GM19328 (cell line): ENCODE measurements around the gene TXLNA.

Experiments
- ATAC-seq: cut with Tn5 transposase; IDR thresholded peaks from one replicate; pipeline ENCODE4 v1.9.1; 2021; ENCODE audit warnings: mild to moderate bottlenecking, moderate library complexity; ENCODE audit not compliant: unreplicated experiment

The TXLNA gene

DNA sequence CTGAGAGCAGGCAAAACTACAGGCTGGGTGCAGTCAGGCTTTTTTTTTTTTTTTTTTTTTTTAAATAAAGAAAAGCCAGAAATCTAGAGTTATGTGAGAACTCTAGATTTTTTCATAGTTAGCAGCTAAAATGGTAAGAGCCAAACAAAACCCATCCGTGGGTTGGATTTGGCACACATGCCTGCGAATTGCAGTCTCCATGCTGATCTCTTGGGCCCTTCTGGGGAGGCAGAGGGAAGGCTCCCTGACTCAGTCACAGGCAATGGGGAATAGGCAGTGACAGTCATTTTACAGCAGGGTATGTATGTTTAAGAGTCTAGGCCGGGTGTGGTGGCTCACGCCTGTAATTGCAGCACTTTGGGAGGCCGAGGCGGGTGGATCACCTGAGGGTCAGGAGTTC is 2.6 kb downstream of the TXLNA start:
- ATAC-seq: no peak

DNA sequence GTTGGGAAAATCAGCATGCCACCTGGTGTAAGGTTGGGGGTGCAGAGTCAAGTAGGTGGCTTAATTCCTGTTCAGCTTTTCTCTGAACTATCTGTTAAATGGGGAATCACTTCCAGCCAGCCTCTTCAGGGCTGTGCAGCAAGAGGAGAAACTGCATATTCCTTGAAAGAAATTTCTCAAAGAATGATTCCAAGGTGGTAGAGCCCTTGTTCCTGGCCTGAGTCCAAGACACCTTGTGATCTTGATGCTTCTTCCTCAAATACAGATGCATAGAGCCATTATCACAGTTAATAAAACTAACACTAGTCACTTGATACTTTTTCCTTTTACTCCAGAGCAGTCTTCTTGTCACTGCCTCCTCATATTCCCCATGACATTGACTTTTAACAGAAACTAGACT is 5.2 kb downstream of the TXLNA start:
- no peak for ATAC-seq

DNA sequence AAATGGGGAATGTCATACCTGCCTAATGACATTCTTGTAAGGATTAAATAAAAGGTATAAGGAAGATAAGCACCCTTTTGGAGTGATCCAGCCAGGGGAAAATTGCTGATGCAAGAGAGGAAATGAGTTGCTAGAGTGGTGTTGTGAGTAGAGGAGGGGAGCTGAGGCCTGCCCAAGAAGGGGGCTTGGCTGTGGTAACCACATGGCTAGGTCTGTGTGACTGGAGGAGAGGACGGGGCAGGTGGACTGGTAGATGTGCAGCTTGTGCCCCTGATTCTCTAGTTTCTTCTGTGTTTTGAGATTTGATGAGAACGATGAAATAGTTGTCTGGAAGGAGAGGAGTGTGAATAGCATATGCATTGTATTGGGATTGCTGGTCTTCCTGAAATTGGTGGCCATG is 6.6 kb downstream of the TXLNA start:
- ATAC-seq: no peak

GRCh38 chr1:32186491-32186890 is 7.0 kb downstream of the TXLNA start:
- no peak for ATAC-seq

DNA sequence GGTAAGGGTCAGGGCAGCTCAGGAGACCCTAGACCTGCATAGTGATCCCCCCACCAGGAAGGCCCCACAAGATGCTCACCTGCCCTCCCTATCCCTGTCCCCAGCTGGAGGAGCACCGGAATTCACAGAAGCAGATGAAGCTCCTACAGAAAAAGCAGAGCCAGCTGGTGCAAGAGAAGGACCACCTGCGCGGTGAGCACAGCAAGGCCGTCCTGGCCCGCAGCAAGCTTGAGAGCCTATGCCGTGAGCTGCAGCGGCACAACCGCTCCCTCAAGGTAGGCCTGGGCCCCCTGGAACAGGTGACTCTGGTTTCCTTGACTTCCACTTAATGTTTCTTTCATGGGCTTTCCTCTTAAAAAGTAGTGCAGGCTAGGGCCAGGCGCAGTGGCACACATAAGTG is 8.4 kb downstream of the TXLNA start:
- no peak for ATAC-seq

DNA sequence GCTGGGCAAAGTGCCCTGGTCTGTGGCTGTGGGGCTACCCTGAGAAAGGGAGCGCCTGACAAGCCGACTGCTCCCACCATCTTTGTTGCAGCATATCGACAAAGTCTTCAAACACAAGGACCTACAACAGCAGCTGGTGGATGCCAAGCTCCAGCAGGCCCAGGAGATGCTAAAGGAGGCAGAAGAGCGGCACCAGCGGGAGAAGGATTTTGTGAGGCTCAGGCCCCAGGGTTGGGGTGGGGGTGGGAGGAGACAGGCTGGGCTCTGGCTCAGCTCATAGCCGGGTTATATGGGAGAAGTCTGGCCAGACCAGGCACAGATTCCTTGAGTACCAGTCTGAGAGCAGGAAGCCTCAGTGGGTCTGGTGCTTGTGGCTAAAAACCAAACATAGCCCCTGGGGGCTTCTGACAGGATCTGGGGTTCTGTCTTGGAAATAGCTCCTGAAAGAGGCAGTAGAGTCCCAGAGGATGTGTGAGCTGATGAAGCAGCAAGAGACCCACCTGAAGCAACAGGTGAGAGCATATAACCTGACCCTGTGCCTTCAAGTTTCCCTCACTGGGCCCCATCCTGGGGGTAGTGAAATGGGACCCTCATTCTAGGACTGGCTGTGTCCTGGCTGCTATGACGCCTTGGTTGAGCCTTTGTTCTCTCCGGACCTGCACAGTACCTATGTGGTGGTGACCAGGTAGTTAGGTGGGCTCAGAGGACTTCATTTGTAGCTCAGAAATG is 12.9 kb downstream of the TXLNA start:
- ATAC-seq: no peak

DNA sequence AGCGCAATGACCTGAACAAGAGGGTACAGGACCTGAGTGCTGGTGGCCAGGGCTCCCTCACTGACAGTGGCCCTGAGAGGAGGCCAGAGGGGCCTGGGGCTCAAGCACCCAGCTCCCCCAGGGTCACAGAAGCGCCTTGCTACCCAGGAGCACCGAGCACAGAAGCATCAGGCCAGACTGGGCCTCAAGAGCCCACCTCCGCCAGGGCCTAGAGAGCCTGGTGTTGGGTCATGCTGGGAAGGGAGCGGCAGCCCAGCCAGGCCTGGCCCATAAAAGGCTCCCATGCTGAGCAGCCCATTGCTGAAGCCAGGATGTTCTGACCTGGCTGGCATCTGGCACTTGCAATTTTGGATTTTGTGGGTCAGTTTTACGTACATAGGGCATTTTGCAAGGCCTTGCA is 15.5 kb downstream of the TXLNA start:
- ATAC-seq: no peak

DNA sequence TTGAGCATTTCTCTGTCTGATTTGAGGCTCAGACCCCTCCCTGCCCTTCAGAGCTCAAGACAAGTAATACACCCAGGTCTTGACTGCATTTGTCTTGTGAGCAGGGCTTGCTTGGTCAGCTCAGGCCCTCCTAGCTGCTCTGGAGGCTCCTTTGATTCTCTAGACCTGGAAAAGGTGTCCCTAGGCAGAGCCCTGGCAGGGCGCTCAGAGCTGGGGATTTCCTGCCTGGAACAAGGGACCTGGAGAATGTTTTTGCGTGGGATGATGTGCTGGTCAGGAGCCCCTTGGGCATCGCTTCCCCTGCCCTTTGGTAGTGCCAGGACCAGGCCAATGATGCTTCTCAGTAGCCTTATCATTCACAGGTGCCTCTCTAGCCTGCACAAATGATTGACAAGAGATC is 16.1 kb downstream of the TXLNA start:
- ATAC-seq: no peak

DNA sequence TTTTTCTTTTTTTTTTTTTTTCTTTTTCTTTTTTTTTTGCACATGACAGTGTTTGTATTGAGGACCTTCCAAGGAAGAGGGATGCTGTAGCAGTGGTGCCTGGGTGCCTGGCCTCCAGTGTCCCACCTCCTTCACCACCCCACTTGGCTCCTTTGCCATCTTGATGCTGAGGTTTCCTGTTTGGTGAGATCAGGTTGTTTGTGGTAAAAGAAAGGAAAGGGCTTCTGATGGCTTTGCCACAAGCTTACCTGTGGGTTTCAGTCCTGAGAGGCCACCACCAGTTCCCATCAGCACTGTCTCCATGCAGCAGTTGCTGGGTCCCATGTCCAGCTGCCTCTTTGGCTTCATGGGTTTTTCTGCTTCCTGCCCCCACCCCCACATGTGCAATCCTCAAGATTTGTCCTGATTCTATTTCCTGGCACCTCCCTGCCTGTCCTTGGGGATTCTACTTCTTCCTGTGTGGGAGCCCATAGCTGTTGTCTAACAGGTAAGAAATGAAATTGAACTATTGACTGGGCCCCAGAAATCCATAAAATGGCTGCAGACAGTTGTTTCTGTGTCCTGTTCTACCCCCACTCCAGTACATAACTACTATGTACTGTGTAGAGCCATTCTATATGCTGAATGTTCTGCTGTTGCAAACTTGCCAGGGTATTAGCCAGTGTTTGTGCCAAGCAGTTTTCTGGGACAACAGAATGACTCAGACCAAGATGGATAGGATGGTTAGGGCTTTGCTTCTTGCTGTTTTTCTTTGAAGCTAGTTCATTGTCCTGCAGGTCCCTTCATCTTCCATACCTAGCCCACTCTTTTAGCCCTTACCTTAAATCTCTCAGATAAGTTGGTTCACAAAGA is 16.7 kb downstream of the TXLNA start:
- ATAC-seq: no peak

DNA sequence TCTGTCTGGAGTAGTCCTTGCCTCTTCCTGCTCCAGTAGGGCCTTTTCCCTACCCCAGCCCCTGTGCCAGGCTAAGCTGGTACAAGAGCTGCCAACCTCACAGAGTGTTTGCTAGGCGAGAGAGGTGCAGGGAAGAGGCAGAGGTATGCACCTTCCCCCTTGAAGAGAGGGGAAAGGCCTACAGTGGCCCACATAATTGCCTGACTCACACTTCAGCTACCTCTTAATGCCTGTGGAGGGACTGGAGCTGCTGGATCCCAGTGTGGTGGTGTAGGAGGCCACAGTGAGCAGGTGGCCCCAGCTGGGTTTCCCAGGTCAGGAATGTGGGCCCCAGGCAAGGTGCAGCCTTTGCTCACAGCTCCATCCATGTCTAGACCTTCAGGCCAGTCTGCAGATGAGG is 17.6 kb downstream of the TXLNA start:
- ATAC-seq: no peak

DNA sequence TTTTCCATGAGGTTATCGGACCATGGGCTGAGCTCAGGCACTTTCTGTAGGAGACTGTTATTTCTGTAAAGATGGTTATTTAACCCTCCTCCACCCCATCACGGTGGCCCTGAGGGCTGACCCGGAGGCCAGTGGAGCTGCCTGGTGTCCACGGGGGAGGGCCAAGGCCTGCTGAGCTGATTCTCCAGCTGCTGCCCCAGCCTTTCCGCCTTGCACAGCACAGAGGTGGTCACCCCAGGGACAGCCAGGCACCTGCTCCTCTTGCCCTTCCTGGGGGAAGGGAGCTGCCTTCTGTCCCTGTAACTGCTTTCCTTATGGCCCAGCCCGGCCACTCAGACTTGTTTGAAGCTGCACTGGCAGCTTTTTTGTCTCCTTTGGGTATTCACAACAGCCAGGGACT is 18.4 kb downstream of the TXLNA start:
- ATAC-seq: no peak

DNA sequence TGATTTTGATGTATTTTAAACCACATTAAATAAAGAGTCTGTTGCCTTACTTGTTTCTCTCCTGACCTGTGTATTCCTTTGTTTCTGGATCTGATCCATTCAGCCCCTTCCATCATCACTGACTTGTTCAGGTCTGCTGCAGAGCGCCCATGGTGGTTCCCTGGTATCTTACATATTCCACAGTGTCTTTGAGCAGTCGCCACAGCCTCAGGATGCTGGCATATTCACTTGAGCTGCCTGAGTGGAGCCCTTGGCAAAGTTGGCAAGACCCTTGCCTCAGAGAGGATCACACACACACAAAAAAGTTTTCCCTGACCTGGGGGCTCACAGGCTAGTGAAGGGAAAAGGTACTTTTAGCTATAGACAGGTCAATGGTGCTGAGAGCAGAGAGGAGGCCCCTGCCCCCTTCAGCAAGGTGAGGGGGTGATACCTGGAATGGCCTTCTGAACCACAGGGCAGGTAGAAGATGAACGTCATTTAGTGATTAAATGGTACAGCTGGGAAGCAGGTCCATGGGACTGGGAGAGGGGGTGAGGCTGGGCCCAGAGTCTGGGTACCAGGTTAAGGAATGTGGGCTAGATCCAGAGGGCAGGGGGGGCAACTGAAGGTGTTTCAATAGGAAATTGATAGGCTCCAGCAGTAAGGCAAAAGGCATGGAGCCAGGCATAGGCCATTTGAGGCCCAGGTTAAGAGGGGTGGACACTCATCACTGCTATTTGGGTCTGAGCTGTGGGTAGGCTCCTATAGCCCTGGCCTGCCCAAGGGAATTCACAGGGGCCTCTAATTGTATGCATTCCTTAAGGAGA is 19.0 kb downstream of the TXLNA start:
- ATAC-seq: no peak

DNA sequence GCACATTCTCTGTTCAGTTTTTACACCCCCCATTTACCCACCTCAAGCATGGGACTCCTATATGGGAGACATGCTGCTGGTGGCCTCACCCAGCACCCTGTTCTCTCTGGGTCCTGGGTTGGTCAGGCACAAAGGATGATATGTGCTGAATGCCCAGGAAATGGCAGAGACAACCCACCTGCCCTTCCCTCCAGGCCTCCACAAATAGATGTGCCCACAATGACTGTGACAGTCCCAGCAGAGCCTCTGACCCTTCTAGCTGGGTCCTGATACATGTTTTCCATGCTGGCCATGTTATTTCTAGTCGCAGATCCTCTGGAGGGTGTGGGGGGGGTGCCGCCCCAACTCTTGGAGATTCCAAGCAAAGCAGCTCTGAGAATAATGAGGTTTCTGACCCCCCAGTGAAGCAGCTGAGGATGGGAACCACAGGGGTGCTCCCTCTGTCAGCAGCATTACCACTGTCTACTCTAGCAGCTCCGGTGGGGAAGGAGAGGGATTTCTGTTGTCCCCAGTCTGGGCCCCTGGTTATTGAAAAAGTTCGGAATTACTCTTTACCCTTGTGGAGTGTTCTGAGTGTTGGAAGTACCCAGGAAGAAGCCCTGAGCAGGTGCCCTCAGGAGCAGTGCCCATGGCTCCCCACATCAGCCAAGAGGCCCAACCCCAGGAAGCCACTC is 19.7 kb downstream of the TXLNA start:
- no peak for ATAC-seq

- ATAC-seq: no peak
Measured at GRCh38 chr1:32199717-32200072, 20.2 kb downstream of the TXLNA start.

DNA sequence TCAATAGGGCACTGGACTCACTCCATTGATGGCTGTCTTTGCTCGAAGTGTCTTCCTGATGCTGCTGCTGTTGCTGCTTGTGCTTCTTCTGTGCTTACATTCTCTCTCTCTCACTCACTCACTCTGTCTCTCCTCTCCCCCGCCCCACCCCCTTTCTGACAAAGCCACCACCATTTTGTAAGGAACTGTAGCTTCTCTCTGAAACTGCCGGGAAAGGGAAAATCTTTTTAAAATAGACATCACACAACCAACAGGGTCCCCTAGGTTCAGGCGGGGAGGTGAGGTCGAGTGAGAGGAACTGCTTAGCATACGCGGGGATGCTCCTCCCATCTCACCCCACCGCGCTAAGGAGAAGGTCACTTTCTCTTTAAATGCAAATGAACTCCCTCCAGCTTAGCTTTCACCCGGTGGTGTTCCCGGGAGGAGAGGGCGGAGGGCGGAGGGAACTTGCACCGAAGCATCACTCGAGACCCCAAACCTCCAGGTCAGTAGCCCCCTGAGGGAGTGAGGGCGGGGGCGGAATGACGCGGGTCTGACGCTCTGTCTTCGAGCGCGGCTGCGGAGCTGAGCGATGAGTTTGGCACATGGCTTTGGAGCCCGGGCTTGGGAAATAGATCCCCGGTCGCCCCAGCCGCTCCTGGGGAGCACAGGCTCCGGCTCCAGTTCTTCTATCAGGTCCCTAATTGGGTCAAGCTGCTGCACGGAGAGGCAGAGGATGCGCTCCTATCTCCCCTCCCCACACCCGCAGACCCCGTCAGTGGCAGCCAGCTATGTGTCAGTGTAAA is 20.9 kb downstream of the TXLNA start, which contains the start of gene CCDC28B:
TSS of gene CCDC28B (plus strand) at position 370 of the 785 bp plus-strand sequence. CDS start 1,341 bp downstream, outside the sequence.
- ATAC-seq: no peak

DNA sequence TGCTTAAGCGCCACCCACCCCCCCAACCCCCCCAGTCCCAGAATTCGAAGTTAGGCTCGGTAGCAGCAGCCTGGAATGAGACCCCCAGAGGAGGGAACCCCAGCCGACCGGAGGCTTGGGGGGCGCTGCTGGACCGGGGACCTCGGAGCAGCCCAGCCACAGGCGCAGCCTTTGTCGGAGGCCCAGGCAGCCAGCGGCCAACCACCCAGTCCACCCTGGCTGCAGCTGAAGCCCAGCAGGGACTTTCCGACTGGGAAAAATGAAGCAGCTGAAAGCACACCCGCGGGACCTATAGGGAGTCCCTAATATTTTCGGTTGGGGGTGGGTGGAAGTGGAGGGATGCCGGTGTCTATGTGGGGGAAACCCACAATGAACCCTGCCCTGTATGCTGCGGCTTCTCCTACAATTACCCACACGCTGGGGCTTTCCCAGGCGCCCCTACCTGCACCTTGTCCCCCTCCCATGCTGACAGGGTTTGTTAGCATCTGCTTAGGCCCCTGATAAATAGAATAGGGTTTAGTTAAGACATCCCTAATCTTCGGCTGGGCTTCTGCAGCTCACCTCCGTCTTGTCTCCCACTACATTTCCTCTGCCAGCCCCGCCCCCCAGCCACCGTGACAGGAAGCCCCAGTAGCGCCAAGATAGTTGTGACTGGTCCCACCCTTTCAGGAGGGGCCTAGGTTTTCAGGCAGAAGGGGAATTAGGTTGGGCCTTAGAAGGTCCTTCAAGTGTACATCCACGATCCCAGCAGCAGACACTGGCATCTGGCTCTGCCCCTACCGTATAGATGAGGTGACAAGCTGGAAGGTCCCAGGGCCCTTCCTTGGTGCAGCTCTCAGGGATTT is 21.8 kb downstream of the TXLNA start:
- ATAC-seq: no peak

- no peak for ATAC-seq
Measured at GRCh38 chr1:32204943-32205361, 25.5 kb downstream of the TXLNA start.

GRCh38 chr1:32205401-32206370 is 26.2 kb downstream of the TXLNA start, which contains the start of gene IQCC:
Gene IQCC (plus strand): TSS chr1:32205671. CDS start chr1:32205682, 11 bp downstream.
- peak; percentile 49 for ATAC-seq
